Heart left ventricle (tissue), 13 donors: ENCODE results near the gene ATRX.

Experiments
- CTCF ChIP-seq, 12 donors: fragments of 200-600 bp; sonication (generic) in 4 of 12; IDR thresholded peaks; one replicate each; pipeline versions ENCODE4 v1.5.0 to v1.8.0; 2018 to 2022; ENCODE audit warnings: antibody characterized with exemption in 12 of 12, mild to moderate bottlenecking in 5 of 12
- POLR2A ChIP-seq, 2 donors: fragments of 450-650 bp; IDR thresholded peaks; one replicate each; pipeline ENCODE4 v1.6.1; 2017; ENCODE audit warnings: antibody characterized with exemption in 2 of 2, mild to moderate bottlenecking in 2 of 2, moderate library complexity in 2 of 2
- donor health status: ischemic (EF 13 %, LVEDD 7.1; RV severe dilation, severe dysfunction).
- donor health status: DM: no; HTN: yes; CAD: no.
- donor health status: DM: no; HTN: no; CAD: no.
- donor health status: ischemic (EF 25% LVEDD 6.9; RV normal size, moderate dysfunction).
- donor health status: ischemic (EF 25% LVEDD 5.7; RV mildly dilated, moderate dysfunction).
- donor health status: ischemic (EF 35%, LVEDD 5.7; RV mildly dilated, moderate dysfunction).
- donor health status: nonischemic (EF 11% LVEDD 7.7; RV severe dilation, severe dysfunction).
- donor health status: DM: yes; HTN: yes; CAD: no.
- donor health status: PGD.
- donor health status: ischemic (EF 29% LVEDD 5.4; RV normal size, mild dysfunction).
- donor health status: nonischemic (EF 23%, LVEDD 6.1; RV moderate dilation, normal function).

DNA sequence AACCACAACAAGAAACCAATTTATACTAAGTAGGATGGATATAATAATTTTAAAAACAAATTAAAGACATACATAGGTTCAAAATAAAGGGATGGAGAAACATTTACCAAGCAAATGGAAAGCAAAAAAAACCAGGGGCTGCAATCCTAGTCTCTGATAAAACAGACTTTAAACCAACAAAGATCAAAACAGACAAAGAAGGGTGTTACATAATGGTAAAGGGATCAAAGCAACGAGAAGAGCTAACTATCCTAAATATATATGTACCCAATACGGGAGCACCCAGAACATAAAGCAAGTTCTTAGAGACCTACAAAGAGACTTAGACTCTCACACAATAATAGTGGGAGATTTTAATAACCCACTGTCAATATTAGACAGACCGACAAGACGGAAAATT lies 66.6 kb downstream of the ATRX start:
- no peak for TF ChIP-seq CTCF (IDR thresholded peaks at IDR 0.05)
- no peak for TF ChIP-seq POLR2A (IDR thresholded peaks at IDR 0.05)
